IPS-11a (cell line): Measurements from ENCODE around the gene ADAMTS12.

ENCODE experiments used
- H3K4me3 ChIP-seq: one replicate; pipeline ENCODE4 v1.5.1; 2013; ENCODE audit warnings: low read depth, low read length, control low read depth

Gene ADAMTS12

GRCh38 chr5:33850100-33850594 lies 41.6 kb downstream of the ADAMTS12 start:
- H3K4me3 ChIP-seq, result no peak overlapping the region

GRCh38 chr5:33848554-33848953 lies 43.2 kb downstream of the ADAMTS12 start:
- H3K4me3 ChIP-seq, result no peak overlapping the region

- no peak overlapping the region for H3K4me3 ChIP-seq
Measured at GRCh38 chr5:33846851-33847250, 44.9 kb downstream of the ADAMTS12 start.

GRCh38 chr5:33843579-33843978 lies 48.2 kb downstream of the ADAMTS12 start:
- no peak overlapping the region for H3K4me3 ChIP-seq

GRCh38 chr5:33842456-33842855 lies 49.3 kb downstream of the ADAMTS12 start:
- H3K4me3 ChIP-seq, result no peak overlapping the region

GRCh38 chr5:33841891-33842290 lies 49.9 kb downstream of the ADAMTS12 start:
- H3K4me3 ChIP-seq, result no peak overlapping the region

GRCh38 chr5:33840927-33841547 lies 50.8 kb downstream of the ADAMTS12 start:
- H3K4me3 ChIP-seq, result no peak overlapping the region

GRCh38 chr5:33837301-33837700 lies 54.5 kb downstream of the ADAMTS12 start:
- H3K4me3 ChIP-seq, result no peak overlapping the region

- H3K4me3 ChIP-seq, result no peak overlapping the region
Measured at GRCh38 chr5:33834334-33834733, 57.5 kb downstream of the ADAMTS12 start.

GRCh38 chr5:33833237-33833575 lies 58.6 kb downstream of the ADAMTS12 start:
- H3K4me3 ChIP-seq, result no peak overlapping the region

- H3K4me3 ChIP-seq, result no peak overlapping the region
Measured at GRCh38 chr5:33832404-33833236, 59.2 kb downstream of the ADAMTS12 start.

GRCh38 chr5:33831041-33831440 lies 60.7 kb downstream of the ADAMTS12 start:
- no peak overlapping the region for H3K4me3 ChIP-seq

GRCh38 chr5:33829430-33829829 lies 62.4 kb downstream of the ADAMTS12 start:
- no peak overlapping the region for H3K4me3 ChIP-seq

GRCh38 chr5:33828626-33829308 lies 63.0 kb downstream of the ADAMTS12 start:
- no peak overlapping the region for H3K4me3 ChIP-seq

- no peak overlapping the region for H3K4me3 ChIP-seq
Measured at GRCh38 chr5:33827885-33828284, 63.9 kb downstream of the ADAMTS12 start.

GRCh38 chr5:33827018-33827707 lies 64.6 kb downstream of the ADAMTS12 start:
- H3K4me3 ChIP-seq, result no peak overlapping the region

- no peak overlapping the region for H3K4me3 ChIP-seq
Measured at GRCh38 chr5:33824516-33825195, 67.1 kb downstream of the ADAMTS12 start.

- no peak overlapping the region for H3K4me3 ChIP-seq
Measured at GRCh38 chr5:33817301-33817700, 74.5 kb downstream of the ADAMTS12 start.

GRCh38 chr5:33816791-33817190 lies 75.0 kb downstream of the ADAMTS12 start:
- no peak overlapping the region for H3K4me3 ChIP-seq

GRCh38 chr5:33812746-33813145 lies 79.0 kb downstream of the ADAMTS12 start:
- H3K4me3 ChIP-seq, result no peak overlapping the region
